H1 (cell line): ENCODE measurements around the gene CSGALNACT2.

Experiments
- ATF3 ChIP-seq: IDR thresholded peaks from 2 replicates; pipeline ENCODE4 v1.6.1; 2011; ENCODE audit warnings: low read depth, mild to moderate bottlenecking, low read length; ENCODE audit not compliant: insufficient read depth
- BACH1 ChIP-seq: IDR thresholded peaks from 2 replicates; pipeline ENCODE4 v1.6.1; 2012; ENCODE audit warnings: low read length, improper control_type of control experiment
- CEBPB ChIP-seq: IDR thresholded peaks from 2 replicates; pipeline ENCODE4 v1.6.1; 2012; ENCODE audit warnings: low read depth, low read length
- CHD1 ChIP-seq: IDR thresholded peaks from 2 replicates; pipeline ENCODE4 v1.6.1; 2012; ENCODE audit warnings: low read depth, low read length, improper control_type of control experiment
- CTCF ChIP-seq, 3 experiments: IDR thresholded peaks; 1 replicate in 2 of 3; 2 replicates in 1 of 3; pipeline versions ENCODE4 v1.5.1 to v1.6.1; 2011; ENCODE audit warnings: low read length in 3 of 3, mild to moderate bottlenecking in 3 of 3, inconsistent platforms in 2 of 3, low read depth in 1 of 3, moderate library complexity in 1 of 3; ENCODE audit not compliant: insufficient read depth in 1 of 3; ENCODE audit errors: control extremely low read depth in 1 of 3
- EZH2 ChIP-seq: fragments of 200-600 bp; sonication (generic); IDR thresholded peaks from 2 replicates; pipeline ENCODE4 v1.7.1; 2012; ENCODE audit warnings: low read depth, mild to moderate bottlenecking, moderate library complexity, low read length, inconsistent platforms; ENCODE audit not compliant: severe bottlenecking
- GABPA ChIP-seq: IDR thresholded peaks from 2 replicates; pipeline ENCODE4 v1.6.1; 2011; ENCODE audit warnings: mild to moderate bottlenecking, low read length, moderate library complexity, borderline replicate concordance; ENCODE audit not compliant: insufficient read depth
- MAFK ChIP-seq: IDR thresholded peaks from 2 replicates; pipeline ENCODE4 v1.6.1; 2012; ENCODE audit warnings: low read depth, mild to moderate bottlenecking, improper control_type of control experiment, low read length
- MAX ChIP-seq: IDR thresholded peaks from 2 replicates; pipeline ENCODE4 v1.6.1; 2012; ENCODE audit warnings: inconsistent platforms
- POLR2AphosphoS5 ChIP-seq: IDR thresholded peaks from 2 replicates; pipeline ENCODE4 v1.6.1; 2011; ENCODE audit warnings: low read depth, low read length
- TAF1 ChIP-seq: IDR thresholded peaks from 2 replicates; pipeline ENCODE4 v1.6.1; 2011; ENCODE audit warnings: mild to moderate bottlenecking, low read depth, low read length

- no peak for TF ChIP-seq GABPA
- TF ChIP-seq TAF1: no peak
- no peak for TF ChIP-seq CEBPB
- TF ChIP-seq MAFK: no peak
- TF ChIP-seq CTCF (IDR thresholded peaks at IDR 0.05; ENCODE audit: control extremely low read depth in 1 of 3, insufficient read depth in 1 of 3, low read depth in 1 of 3, low read length in 3 of 3): no peak
- TF ChIP-seq EZH2: no peak
- TF ChIP-seq BACH1: no peak
- no peak for TF ChIP-seq MAX
- no peak for TF ChIP-seq ATF3
- TF ChIP-seq POLR2AphosphoS5: no peak
- no peak for TF ChIP-seq CHD1
These were observed 6.3 kb upstream of the CSGALNACT2 start for GRCh38 chr10:43131906-43132305.
